Heart left ventricle (tissue), 16 donors: ENCODE results near the gene FOXK1. TPM values are rescaled to one million over a fixed set of nuclear protein-coding genes. Genes with fewer than 3 reads are reported as not detected.

ENCODE experiments used
- ATAC-seq, 4 donors: fragments of 200-7000 bp; cut with Tn5 transposase; one replicate each; pipeline ENCODE4 v1.9.1; 2020 to 2022; ENCODE audit warnings: moderate library complexity in 4 of 4, mild to moderate bottlenecking in 3 of 4, moderate number of reproducible peaks in 1 of 4
- DNase-seq, 5 donors: peaks; one replicate each; pipeline ENCODE4 v3.0.0-alpha.2; 2020
- H3K27ac ChIP-seq, 12 donors: fragments of 200-600 bp; sonication (generic) in 4 of 12; one replicate each; pipeline versions ENCODE4 v1.5.0 to v1.8.0; 2016 to 2022; ENCODE audit warnings: mild to moderate bottlenecking in 2 of 12
- H3K27me3 ChIP-seq, 9 donors: fragments of 200-600 bp; sonication (generic) in 2 of 9; one replicate each; pipeline versions ENCODE4 v1.5.1 to v1.8.0; 2016 to 2022; ENCODE audit warnings: mild to moderate bottlenecking in 3 of 9
- H3K36me3 ChIP-seq, 9 donors: fragments of 200-600 bp; sonication (generic) in 2 of 9; one replicate each; pipeline versions ENCODE4 v1.5.0 to v1.8.0; 2018 to 2022; ENCODE audit warnings: mild to moderate bottlenecking in 2 of 9
- H3K4me1 ChIP-seq, 12 donors: fragments of 200-600 bp; sonication (generic) in 4 of 12; one replicate each; pipeline versions ENCODE4 v1.5.0 to v1.8.0; 2016 to 2022; ENCODE audit warnings: mild to moderate bottlenecking in 3 of 12
- H3K4me3 ChIP-seq, 12 donors: fragments of 200-600 bp; sonication (generic) in 4 of 12; one replicate each; pipeline versions ENCODE4 v1.5.0 to v1.8.0; 2017 to 2022; ENCODE audit warnings: mild to moderate bottlenecking in 9 of 12, moderate library complexity in 4 of 12
- H3K9me3 ChIP-seq, 12 donors: fragments of 200-600 bp; sonication (generic) in 4 of 12; one replicate each; pipeline versions ENCODE4 v1.5.0 to v1.8.0; 2016 to 2022; ENCODE audit warnings: mild to moderate bottlenecking in 1 of 12
- CTCF ChIP-seq, 12 donors: fragments of 200-600 bp; sonication (generic) in 4 of 12; IDR thresholded peaks; one replicate each; pipeline versions ENCODE4 v1.5.0 to v1.8.0; 2018 to 2022; ENCODE audit warnings: antibody characterized with exemption in 12 of 12, mild to moderate bottlenecking in 5 of 12
- POLR2A ChIP-seq, 2 donors: fragments of 450-650 bp; IDR thresholded peaks; one replicate each; pipeline ENCODE4 v1.6.1; 2017; ENCODE audit warnings: antibody characterized with exemption in 2 of 2, mild to moderate bottlenecking in 2 of 2, moderate library complexity in 2 of 2
- WGBS, 4 donors: extraction: QIAGEN DNeasy Blood & Tissue Kit in 2 of 4; methylation state at CpG; one replicate each; pipeline versions ENCODE4 v1.1.5 to v1.1.7; 2013 to 2018; 5-methylcytosine and 5-hydroxymethylcytosine counted together
- intact Hi-C, 10 donors: fragments of 100-400 bp; cut with DNase I; formaldehyde crosslinking; loops; one replicate each; pipeline versions ENCODE4 v1.11.1 to v1.14.2; 2022
- polyA plus RNA-seq, 2 donors: library from polyadenylated mRNA; stranded (reverse); fragments of 200-250 nt; gene quantifications; one replicate each; pipeline ENCODE4 v1.2.3, GENCODE V29; 2013
- total RNA-seq, 9 donors: library from RNA; depleted of rRNA in 2 of 9; stranded (reverse); fragments of >200 nt in 2 of 9; fragmentation: NEBNext Ultra II Directional in 3 of 9; extraction: Animal tissue kit (Norgen Biotek cat#: 25700) in 3 of 9; gene quantifications; one replicate each; pipeline versions ENCODE4 v1.1.0 to v1.2.4, GENCODE V29; 2016 to 2023
- donor health status: ischemic (EF 13 %, LVEDD 7.1; RV severe dilation, severe dysfunction).
- donor health status: healthy with polysubstance abuse.
- donor health status: DM: no; HTN: yes; CAD: no.
- donor health status: DM: no; HTN: no; CAD: no.
- donor health status: ischemic (EF 25% LVEDD 6.9; RV normal size, moderate dysfunction).
- donor health status: ischemic (EF 25% LVEDD 5.7; RV mildly dilated, moderate dysfunction).
- donor health status: healthy.
- donor health status: DM: yes; HTN: yes; CAD: no.
- donor health status: ischemic (EF 35%, LVEDD 5.7; RV mildly dilated, moderate dysfunction).
- donor health status: nonischemic (EF 11% LVEDD 7.7; RV severe dilation, severe dysfunction).
- donor health status: DM: yes; HTN: yes; CAD: no.
- donor health status: PGD.
- donor health status: ischemic (EF 29% LVEDD 5.4; RV normal size, mild dysfunction).
- donor health status: nonischemic (EF 23%, LVEDD 6.1; RV moderate dilation, normal function).

Gene FOXK1
- total and polyA plus RNA-seq, 11 donors = 9.3 to 43.7 (median 19.8) TPM

GRCh38 chr7:4682621-4683042 lies 537 bp downstream of the FOXK1 start:
- H3K27ac ChIP-seq = peak overlapping the region; percentile 87 to 99 (median 94)
- 0 to 1% (median 0%) methylated on average over 7 to 47 of the region's 47 CpGs for WGBS, 4 donors
- ATAC-seq = peak in 3 of 4 donors; percentile 8 to 42 (median 30)
- DNase-seq = peak; percentile 53 to 78 (median 59)
- H3K36me3 ChIP-seq = peaks cover 0 to 8% (median 0%) of the 10 kb centered on the region in 9 donors
- H3K9me3 ChIP-seq = no peaks in the 10 kb centered on the region
- H3K4me3 ChIP-seq = peak overlapping the region; percentile 88 to 99 (median 97)
- H3K27me3 ChIP-seq = no peaks in the 10 kb centered on the region
- TF ChIP-seq POLR2A (IDR thresholded peaks at IDR 0.05) = no peak
- peak in 1 of 12 donors; percentile 13 for TF ChIP-seq CTCF (IDR thresholded peaks at IDR 0.05)
- H3K4me1 ChIP-seq = peaks cover 4 to 45% (median 24%) of the 10 kb centered on the region in 12 donors
- intact Hi-C loops = loop anchor here (1.0 to 10.0 kb wide), 15 partner anchors 35 to 202 kb away; partner anchors contain the start of gene RADIL (in 2 of the 10)

- WGBS, 4 donors = 1 to 2% (median 1%) methylated on average over 19 to 23 of the region's 23 CpGs
- peaks cover 4 to 51% (median 25%) of the 10 kb centered on the region in 12 donors for H3K4me1 ChIP-seq
These were observed 1.2 kb downstream of the FOXK1 start for GRCh38 chr7:4683043-4683883.

GRCh38 chr7:4683884-4684565 lies 1.9 kb downstream of the FOXK1 start:
- Histone ChIP-seq H3K27ac (peak overlapping the region; percentile 87 to 99 (median 94)), H3K9me3 (no peaks in the 10 kb centered on the region), H3K36me3 (peaks cover 0 to 8% (median 0%) of the 10 kb centered on the region in 9 donors), H3K4me1 (peaks cover 4 to 55% (median 29%) of the 10 kb centered on the region in 12 donors), H3K4me3 (peak overlapping the region; percentile 88 to 99 (median 97)), H3K27me3 (no peaks in the 10 kb centered on the region)
- TF ChIP-seq POLR2A (IDR thresholded peaks at IDR 0.05) (no peak), CTCF (IDR thresholded peaks at IDR 0.05) (peak in 5 of 12 donors; percentile 11 to 17 (median 15))
- 1 to 8% (median 3%) methylated on average over 15 to 16 of the region's 16 CpGs for WGBS, 4 donors
- DNase-seq (peak; percentile 68 to 81 (median 75)), ATAC-seq (peak; percentile 65 to 89 (median 67))
- intact Hi-C loops = loop anchor here (1.0 to 10.0 kb wide), 13 partner anchors 33 to 201 kb away; partner anchors contain the start of gene RADIL (in 2 of the 10)

More at GRCh38 chr7:4683043-4683883, 1.2 kb downstream of the FOXK1 start:
- Histone ChIP-seq H3K9me3 (no peaks in the 10 kb centered on the region), H3K36me3 (peaks cover 0 to 8% (median 0%) of the 10 kb centered on the region in 9 donors), H3K27ac (peak overlapping the region; percentile 87 to 99 (median 94)), H3K27me3 (no peaks in the 10 kb centered on the region), H3K4me3 (peak overlapping the region; percentile 88 to 99 (median 97))
- ATAC-seq (peak; percentile 64 to 75 (median 66)), DNase-seq (peak in 4 of 5 donors; percentile 49 to 72 (median 59))
- TF ChIP-seq POLR2A (IDR thresholded peaks at IDR 0.05) = no peak
- TF ChIP-seq CTCF (IDR thresholded peaks at IDR 0.05) = no peak
- intact Hi-C loops = loop anchor here (2.0 to 10.0 kb wide), 12 partner anchors 34 to 202 kb away; partner anchors contain the start of gene RADIL (in 2 of the 10)
